NCI-H1930 (cell line): ENCODE measurements around the gene AP3B2.
"Not testable (repeated sequence)": the region's sequence is repeated elsewhere in the genome, so short reads cannot be mapped to it uniquely, and the experiment has no call there.

Source experiments
- DNase-seq, 2 experiments: peaks; one replicate each; lab custom pipeline; 2025; lab: John Stamatoyannopoulos, UW

The AP3B2 gene, protein sequence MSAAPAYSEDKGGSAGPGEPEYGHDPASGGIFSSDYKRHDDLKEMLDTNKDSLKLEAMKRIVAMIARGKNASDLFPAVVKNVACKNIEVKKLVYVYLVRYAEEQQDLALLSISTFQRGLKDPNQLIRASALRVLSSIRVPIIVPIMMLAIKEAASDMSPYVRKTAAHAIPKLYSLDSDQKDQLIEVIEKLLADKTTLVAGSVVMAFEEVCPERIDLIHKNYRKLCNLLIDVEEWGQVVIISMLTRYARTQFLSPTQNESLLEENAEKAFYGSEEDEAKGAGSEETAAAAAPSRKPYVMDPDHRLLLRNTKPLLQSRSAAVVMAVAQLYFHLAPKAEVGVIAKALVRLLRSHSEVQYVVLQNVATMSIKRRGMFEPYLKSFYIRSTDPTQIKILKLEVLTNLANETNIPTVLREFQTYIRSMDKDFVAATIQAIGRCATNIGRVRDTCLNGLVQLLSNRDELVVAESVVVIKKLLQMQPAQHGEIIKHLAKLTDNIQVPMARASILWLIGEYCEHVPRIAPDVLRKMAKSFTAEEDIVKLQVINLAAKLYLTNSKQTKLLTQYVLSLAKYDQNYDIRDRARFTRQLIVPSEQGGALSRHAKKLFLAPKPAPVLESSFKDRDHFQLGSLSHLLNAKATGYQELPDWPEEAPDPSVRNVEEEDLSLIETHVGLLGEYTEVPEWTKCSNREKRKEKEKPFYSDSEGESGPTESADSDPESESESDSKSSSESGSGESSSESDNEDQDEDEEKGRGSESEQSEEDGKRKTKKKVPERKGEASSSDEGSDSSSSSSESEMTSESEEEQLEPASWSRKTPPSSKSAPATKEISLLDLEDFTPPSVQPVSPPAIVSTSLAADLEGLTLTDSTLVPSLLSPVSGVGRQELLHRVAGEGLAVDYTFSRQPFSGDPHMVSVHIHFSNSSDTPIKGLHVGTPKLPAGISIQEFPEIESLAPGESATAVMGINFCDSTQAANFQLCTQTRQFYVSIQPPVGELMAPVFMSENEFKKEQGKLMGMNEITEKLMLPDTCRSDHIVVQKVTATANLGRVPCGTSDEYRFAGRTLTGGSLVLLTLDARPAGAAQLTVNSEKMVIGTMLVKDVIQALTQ

DNA sequence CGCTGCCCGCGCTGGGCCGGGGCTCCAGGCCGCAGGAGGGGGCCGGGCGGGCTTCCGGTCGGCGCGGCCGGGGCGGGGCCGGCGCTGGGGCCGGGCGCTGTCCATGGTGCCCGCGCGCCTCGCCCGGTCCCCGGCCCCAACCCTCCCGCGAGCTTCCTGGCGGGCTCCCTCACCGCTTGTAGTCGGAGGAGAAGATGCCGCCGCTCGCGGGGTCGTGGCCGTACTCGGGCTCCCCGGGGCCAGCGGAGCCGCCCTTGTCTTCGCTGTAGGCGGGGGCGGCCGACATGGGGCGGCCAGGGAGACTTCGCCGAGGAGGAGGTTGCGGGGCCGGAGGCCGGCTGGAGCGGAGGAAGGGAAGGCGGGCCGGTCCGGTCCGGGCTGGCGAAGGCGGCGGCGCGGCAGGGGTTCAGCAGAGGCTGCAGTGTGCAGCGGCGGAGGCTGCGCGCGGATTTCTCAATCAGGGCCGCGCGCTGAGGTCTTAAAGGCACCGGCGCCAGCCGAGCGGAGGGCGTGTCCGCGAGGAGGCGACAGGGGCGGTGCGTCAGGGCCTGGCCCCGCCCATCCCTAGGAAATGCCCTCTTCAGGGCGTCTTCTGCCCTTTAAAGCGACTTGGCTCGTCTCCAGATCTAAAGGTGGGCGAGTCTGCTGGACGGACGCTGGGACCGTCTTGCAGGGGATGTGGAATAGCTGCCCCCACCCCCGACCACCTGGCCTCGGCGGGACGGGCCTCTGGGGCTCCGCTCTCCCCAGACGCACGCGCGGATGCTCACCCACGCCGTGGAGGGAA, at the start of gene AP3B2:
Gene AP3B2, minus strand, starts transcription at position 455 of the 787 bp plus-strand sequence. Its CDS starts 169 bp downstream, at position 286.
- peak; percentile 49 to 61 for DNase-seq

DNA sequence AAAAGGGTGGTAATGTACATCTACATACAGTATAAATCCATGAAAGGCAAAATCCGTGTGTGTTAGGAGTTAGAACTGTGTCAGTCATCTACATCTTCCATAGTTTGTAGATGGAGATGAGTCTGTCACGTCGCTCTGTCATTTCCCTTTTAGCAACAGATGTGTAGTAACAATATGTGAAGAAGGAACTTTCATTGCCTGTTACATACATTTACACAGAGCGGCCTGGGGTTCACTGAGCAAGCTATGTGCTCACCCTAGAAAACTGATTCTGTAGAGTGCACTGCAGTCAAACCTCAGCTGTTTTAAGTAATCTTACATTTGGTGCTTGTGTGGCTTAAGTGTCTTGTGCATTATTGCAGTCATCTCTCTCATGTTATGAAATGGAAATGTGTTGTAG, 41.6 kb upstream of the AP3B2 start:
- no peak for DNase-seq

DNA sequence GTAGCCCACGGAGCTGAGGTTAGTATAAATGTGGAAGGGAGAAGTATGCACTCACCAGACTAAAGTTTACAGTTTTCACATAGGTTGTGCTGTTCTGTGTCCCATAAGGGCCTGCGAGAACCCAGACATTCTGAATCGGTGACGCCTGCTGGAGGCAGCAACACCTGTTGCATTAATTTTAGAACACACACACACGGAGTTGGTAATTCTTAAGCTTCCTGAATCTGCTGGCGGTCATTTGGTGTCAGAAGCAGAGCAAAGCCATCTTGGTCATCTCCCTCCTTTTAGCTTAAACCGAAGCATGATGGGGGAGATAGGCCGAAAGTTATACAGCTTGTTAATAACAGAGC, 41.1 kb upstream of the AP3B2 start:
- DNase-seq: no peak

DNA sequence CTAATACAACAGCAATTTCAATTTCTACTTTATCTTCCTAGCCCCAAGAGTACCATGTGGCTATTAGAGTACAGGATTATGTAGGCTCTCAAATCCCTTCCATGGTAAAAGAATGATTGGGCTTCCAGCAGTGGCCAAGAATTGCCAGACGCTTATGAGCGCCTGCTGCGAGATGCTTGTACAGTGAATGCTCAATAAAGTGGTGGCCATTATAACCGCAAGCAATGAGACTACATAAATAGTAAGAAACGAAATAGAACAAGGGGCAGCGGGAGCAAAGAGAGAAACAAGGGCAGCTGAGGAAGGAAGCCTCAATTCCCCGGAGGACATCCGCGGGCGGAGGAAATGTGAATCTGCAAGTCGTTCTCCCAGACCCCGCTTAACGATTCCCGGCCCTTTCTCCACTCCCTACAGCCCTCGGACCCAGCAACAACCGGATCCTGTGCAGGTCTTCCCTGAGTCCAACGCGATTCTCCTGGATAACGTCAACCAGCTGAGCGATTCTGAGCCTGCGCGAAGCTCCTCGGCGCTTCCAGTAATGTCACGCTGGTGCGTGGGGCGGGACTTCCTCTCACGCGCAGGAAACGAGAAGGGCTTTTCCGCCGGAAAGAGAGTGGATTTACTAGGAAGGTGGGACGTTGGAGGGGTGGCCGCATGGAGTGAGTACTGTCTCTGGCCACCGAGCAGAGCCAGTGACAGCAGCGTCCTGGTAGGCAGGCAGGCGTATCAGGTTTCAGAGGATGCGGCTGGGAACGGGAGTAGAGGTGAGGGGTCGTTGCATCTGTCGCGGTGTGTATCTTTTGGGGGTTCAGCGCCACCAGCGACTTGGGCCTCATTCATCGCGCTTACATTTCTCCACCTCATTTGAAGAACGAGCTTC, 40.5 kb upstream of the AP3B2 start:
- peak; percentile 84 to 86 for DNase-seq

DNA sequence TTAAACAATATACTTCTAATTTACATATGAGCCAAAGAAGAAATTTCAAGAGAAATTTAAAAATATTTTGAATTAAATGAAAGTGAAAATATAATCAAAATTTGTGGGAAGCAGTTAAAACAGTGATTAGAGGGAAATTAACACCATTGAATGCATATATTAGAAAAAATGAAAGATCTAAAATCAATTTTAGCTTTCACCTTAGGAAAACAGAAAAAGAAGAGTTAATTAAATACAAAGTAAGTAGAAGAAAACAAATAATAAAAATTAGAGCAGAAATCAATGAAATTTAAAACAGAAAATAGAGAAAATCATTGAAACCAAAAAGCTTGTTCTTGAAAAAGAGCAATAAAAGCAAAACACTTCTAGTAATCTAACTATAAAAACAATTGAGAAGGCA, 38.6 kb upstream of the AP3B2 start:
- no peak for DNase-seq

DNA sequence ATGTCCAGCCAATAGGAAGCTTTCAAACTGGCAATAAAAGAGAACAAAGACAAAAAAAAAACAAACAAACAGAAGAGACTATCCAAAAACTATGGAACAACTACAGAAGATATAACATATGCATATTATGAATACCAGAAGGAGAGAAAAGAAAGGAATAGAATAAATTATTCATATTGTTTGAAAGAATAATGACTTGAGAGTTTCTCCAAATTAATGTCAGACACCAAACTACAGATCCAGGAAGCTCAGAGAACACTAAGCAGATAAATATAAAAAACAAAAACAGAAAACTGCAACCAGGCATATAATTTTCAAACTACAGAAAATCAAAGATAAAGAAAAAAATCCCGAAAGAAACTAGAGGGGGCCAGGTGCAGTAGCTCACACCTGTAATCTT, 34.1 kb upstream of the AP3B2 start:
- DNase-seq: no peak

DNA sequence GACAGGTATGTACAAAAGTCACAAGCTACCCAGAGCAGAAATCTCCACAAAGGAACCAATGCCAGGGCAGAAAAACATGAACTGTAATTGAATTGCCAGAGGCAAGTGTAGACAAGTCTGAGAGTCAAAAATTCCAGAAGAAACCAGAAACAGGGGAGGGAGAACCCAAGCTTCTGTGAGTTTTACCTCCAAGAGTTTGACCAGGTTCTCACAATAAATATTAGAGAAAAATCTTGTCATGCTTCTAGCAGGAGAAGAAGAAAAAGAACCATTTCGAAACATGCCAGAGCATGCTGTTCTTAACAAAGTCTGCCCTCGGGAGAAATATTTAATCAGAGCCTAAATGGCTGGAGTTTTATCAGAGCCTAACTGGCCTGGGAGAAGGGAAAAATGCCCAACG, 32.5 kb upstream of the AP3B2 start:
- DNase-seq: no peak

DNA sequence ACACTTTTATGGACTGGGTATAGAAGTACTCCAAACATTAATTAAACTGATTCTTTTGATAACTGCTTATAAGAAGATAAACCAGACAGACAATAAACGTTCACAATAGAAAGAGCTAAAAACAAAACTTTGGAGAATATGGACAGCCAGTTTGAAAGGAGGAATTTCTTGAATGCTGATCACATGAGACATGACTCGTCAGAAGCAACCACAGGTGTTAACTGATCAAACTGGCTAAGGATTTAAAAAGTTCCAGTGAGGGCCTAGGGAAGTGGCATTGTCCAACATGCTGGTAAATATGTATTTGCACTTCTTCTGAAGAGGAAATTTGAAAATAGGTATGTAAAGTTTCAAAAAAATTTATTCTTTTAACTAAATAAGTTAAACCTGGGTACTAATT, 29.4 kb upstream of the AP3B2 start:
- no peak for DNase-seq

DNA sequence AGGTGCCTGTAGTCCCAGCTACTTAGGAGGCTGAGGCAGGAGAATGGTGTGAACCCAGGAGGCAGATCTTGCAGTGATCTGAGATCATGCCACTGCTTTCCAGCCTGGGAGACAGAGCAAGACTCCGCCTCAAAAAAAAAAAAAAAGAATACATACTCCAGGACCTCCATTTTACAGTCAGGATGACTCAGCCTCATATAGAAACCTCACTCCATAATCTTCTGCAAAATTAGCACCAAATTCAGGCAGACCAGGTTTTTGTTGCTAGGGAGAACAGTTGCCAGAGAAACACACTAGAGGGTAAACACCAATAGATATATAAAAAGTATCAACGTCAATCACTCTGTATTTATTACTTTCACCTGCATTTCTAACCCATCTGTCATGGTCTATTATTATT, 28.3 kb upstream of the AP3B2 start:
- DNase-seq: no peak

DNA sequence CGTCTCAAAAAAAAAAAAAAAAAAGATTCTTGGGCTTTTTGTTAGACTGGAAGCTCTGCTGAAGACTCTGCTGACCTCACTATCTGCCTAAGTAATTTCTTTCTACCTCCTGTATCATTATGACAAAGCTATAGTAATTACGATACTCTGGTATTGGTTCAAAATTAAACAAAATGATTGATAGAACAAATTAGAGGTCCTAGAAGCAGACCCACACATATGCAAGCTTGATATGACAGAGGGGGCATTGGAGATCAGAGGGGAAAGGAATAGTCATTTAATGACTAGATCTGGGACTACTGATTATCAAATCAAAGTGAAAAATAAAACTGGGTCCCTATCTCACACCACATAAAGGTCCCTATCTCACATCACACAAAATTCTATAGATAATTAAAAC, 21.9 kb upstream of the AP3B2 start:
- DNase-seq: no peak

DNA sequence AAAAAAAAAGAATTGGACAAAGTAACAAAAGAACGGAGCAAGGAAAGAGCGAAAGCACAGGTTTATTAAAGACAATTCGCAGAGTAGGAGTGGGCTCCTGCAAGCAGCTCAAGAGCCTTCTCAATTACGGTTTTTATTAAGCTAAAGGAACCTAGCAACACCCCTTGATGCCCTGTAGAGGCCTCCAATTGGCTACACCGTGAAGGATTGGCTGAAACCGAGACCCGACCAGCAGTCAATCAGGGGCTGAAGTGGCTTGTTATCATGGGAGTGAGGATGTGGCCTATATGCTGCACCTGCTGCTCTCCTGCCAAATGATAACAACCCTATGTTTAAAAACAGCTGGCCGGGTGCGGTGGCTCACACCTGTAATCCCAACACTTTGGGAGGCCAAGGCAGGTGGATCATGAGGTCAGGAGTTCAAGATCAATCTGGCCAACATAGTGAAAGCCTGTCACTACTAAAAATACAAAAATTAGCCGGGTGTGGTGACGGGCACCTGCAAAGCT, 20.4 kb upstream of the AP3B2 start:
- DNase-seq: no peak

DNA sequence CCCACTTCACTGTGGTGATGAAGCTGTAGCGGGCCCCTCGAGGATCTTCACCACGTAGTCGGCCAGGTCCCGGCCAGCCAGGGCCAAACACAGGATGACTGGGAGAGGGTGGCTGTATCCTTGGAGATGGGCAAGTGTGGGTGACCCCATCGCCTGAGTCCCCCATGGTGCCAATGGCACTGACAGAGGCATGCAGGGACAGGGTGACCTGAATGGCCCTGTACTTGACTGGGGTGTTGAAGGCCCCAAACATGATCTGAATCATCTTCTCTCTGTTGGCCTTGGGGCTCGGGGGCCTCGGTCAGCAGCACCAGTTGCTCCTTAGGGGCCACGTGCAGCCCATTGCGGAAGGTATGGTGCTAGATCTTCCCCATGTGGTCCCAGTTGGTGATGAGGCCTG, 17.1 kb upstream of the AP3B2 start:
- DNase-seq: no peak

DNA sequence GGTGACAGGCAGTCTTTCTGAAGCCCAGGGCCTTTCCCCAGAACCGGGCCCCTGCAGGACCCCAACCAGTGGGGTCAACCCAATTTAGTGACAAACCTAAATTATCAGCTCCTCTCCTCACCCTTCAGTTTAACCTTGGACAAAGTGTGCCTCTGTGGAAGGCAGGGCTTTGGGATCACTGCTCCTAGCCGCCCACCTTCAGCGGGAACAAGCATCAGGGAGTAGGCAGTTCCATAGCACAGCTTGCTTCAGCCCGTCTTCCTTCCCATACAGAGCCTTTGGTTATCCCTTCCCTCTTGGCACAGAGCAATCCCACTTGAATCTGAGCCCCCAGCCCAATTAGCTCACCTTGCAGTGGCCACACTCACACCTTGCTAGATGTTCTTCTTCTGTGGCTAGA, 5.3 kb upstream of the AP3B2 start:
- no peak for DNase-seq

DNA sequence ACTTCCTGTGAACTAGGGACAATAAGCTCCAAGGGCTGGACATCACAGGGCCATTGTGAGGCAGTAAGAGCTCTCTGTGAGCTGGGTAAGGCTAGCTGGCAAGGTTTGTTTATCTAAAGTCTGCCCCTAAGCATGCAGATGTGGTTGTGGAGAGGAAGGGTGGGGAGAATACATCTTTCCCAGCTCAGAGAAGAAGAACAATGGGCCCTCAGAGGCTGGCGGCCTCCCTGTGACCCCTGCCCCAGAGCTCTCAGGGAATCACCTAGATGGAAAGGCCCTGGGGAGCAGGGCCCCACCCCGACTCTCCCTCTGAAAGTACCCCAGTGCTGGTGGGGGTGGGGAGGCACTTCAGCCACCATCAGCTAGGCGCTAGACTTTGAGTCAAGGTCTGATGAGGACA, 4.3 kb upstream of the AP3B2 start:
- no peak for DNase-seq

DNA sequence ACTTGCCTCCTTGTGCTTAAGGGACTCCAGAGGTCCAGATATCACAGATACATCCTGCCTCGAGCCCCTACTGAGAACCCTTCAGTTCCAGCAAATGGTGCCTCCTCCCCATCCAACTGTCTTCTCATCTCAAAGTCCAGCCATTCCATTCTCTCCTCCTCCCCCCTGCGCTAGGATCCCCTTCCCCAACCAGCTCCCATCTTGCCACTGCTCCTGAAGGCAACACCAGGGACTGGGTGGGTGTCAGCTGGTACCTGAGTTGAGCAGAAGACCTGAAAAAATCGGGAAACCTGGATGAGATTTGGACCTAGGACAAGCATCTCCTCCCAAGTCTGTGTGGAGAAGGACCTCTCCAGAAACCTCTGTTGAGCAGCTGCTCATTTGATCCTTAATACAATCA, 2.4 kb upstream of the AP3B2 start:
- no peak for DNase-seq

DNA sequence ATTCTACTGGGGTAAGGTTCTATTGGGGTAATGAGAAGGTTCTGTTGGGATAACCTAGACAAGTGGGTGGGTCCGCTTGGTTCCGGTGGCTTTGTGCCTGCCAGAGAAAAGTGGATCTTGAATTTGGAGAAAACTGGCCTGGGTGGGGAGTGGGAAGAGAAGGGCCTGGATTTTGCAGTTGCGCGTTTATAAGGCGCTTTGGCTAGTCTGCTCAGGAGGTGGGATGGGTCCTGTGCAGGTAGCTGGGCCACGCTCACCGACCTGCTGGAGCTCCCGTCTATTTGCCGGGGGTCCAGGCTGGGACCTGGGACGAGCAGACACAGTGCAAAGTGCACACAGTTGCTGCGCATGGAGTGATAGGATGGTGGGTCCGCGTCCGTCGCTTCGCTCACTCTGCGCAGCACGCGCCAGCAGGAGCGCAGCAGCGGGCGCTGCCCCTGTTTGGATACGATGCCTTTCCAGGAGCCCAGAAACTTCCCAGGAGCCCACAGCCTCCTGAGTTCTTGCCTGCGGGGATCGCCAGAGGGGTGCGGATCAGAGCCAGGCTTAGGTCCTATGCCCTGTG, 1.3 kb upstream of the AP3B2 start:
- no peak for DNase-seq

DNA sequence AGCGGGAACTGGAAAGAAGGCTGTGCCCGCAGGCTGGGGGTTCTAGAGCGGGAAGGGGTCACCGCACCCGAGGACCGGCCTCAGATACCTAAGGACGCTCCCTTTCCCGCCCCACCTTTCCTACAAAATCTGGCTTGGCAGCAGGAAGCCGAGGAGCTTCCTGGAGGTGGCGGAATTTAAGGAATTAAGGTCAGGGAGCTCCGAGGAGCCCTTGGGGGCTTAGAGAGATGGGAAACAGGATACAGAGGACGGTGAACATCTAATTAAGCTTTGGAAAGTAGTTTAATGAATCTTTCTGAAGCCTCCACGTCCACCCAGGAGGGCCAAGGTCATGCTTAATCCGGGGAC, 507 bp upstream of the AP3B2 start:
- no peak for DNase-seq

DNA sequence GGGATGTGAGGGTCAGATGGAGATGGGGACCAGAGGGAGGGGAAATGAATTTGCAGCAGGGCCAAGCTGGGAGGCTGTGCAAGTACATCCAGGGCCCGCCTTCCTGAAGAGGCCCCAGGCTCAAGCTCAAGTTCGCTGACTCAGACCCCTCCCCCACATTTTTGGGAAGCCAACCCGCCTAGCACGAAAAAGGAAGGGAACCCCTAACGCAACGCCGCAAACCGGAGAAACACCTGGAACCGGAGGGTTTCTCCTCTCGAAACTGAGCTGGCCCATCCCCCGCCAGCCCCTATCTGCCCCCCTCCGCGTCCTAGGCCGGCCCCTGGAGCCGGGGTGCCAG, 624 bp downstream of the AP3B2 start:
- DNase-seq: no peak

DNA sequence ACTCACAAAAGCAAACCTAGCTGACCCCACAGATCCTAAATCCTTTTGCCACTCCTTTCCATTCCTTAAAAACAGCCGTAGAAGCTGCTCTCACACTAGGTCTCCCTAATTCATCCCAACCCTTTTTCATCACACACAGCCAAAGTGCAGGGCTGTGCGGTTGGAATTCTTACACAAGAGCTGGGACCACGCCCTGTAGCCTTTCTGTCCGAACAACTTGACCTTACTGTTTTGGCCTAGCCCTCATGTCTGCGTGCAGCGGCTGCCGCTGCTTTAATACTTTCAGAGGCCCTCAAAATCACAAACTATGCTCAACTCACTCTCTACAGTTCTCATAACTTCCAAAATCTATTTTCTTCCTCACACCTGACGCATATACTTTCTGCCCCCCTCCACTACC, 3.8 kb downstream of the AP3B2 start:
- DNase-seq: not testable (repeated sequence)

DNA sequence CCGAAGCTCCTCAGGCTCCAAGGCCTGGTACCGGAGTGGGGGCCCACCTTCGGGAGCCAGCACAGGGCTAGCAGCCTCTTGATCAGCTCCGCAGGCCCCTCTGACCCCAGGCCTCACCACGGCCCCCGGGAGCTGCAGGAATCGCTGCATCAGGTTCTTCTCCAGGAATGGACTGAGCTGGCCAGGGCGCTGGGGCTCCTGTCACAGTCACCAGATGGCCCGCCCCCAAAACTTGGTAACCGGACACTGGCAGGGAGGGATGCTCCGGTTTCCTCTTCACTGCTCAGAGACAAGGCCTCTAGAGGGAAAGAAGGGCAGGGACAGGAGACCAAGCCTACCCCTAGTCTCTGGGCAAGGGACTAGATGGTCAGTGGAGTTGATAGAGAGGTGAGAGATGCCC, 9.9 kb downstream of the AP3B2 start:
- DNase-seq: no peak
